Testis (tissue), 3 donors: ENCODE measurements around the gene MAN1A1. TPM values are rescaled to one million over a fixed set of nuclear protein-coding genes. Genes with fewer than 3 reads are reported as not detected.

Source experiments
- DNase-seq: peaks from one replicate; pipeline ENCODE4 v3.0.0-alpha.2; 2019
- H3K27ac ChIP-seq, 2 donors: fragments of 200-600 bp; sonication (generic); one replicate each; pipeline ENCODE4 v1.5.1; 2019
- H3K27me3 ChIP-seq: fragments of 200-600 bp; sonication (generic); one replicate; pipeline ENCODE4 v1.5.1; 2019
- H3K36me3 ChIP-seq: fragments of 200-600 bp; sonication (generic); one replicate; pipeline ENCODE4 v1.5.1; 2017; ENCODE audit warnings: low read depth; ENCODE audit errors: missing control alignments
- H3K4me1 ChIP-seq: fragments of 200-600 bp; sonication (generic); one replicate; pipeline ENCODE4 v1.5.1; 2019
- H3K4me3 ChIP-seq, 2 donors: fragments of 200-600 bp; sonication (generic); one replicate each; pipeline ENCODE4 v1.5.1; 2017 to 2019
- H3K9me3 ChIP-seq: fragments of 200-600 bp; sonication (generic); one replicate; pipeline ENCODE4 v1.5.1; 2017
- CTCF ChIP-seq, 3 experiments: fragments of 450-650 bp in 2 of 3; fragments of 200-600 bp in 1 of 3; sonication (generic) in 1 of 3; IDR thresholded peaks; one replicate each; pipeline ENCODE4 v1.5.1; 2016 to 2019; ENCODE audit warnings: antibody characterized with exemption in 3 of 3, mild to moderate bottlenecking in 2 of 3, moderate library complexity in 1 of 3
- POLR2A ChIP-seq: fragments of 450-650 bp; IDR thresholded peaks from one replicate; pipeline ENCODE4 v1.6.1; 2017; ENCODE audit warnings: antibody characterized with exemption, mild to moderate bottlenecking, moderate library complexity
- WGBS, 2 donors: methylation state at CpG; one replicate each; pipeline ENCODE4 v1.1.5; 2018; 5-methylcytosine and 5-hydroxymethylcytosine counted together
- intact Hi-C: fragments of 100-400 bp; cut with DNase I; formaldehyde crosslinking; loops from one replicate; pipeline ENCODE4 v1.15.1; 2023; ENCODE audit warnings: low total_unique reads
- polyA plus RNA-seq: library from polyadenylated mRNA; stranded (reverse); fragments of 350-450 nt; fragmentation: Illumina TruSeq; extraction: RNeasy Lipid Tissue Mini Kit (QIAGEN cat#74804); gene quantifications from one replicate; pipeline ENCODE4 v1.2.3, GENCODE V29; 2014; ENCODE audit warnings: low read depth, low replicate concordance; ENCODE audit not compliant: insufficient read depth
- total RNA-seq, 2 donors: library from RNA; depleted of rRNA; stranded (reverse); fragments of >200 nt; gene quantifications; one replicate each; pipeline ENCODE4 v1.2.3, GENCODE V29; 2016

The MAN1A1 gene
- total and polyA plus RNA-seq, 3 donors from 2014 or later: 12.8 to 21.1 (median 15.0) TPM

GRCh38 chr6:119334535-119335264 lies 14.9 kb downstream of the MAN1A1 start:
- Histone ChIP-seq H3K4me1 (no peaks in the 10 kb centered on the region), H3K36me3 (no peaks in the 10 kb centered on the region), H3K27me3 (no peaks in the 10 kb centered on the region), H3K4me3 (no peak overlapping the region), H3K27ac (no peak overlapping the region), H3K9me3 (no peaks in the 10 kb centered on the region)
- DNase-seq: no peak
- no peak for TF ChIP-seq CTCF (IDR thresholded peaks at IDR 0.05)
- TF ChIP-seq POLR2A: no peak
- intact Hi-C loops: no loop called here
- WGBS, 2 donors: 29 to 70% methylated on average over 1 of the region's 1 CpG

- Histone ChIP-seq H3K36me3 (no peaks in the 10 kb centered on the region), H3K4me3 (no peak overlapping the region), H3K9me3 (no peaks in the 10 kb centered on the region), H3K4me1 (no peaks in the 10 kb centered on the region), H3K27ac (no peak overlapping the region), H3K27me3 (no peaks in the 10 kb centered on the region)
- no peak for DNase-seq
- WGBS, 2 donors: 82 to 84% methylated on average over 3 of the region's 3 CpGs
- intact Hi-C loops: no loop called here
- no peak for TF ChIP-seq POLR2A
- TF ChIP-seq CTCF (IDR thresholded peaks at IDR 0.05): peak in 1 of 3 experiments; percentile 25
Observed at GRCh38 chr6:119333707-119334295, 15.8 kb downstream of the MAN1A1 start.

GRCh38 chr6:119333063-119333609 lies 16.4 kb downstream of the MAN1A1 start:
- intact Hi-C loops: no loop called here
- no peak for DNase-seq
- Histone ChIP-seq H3K4me3 (no peak overlapping the region), H3K36me3 (no peaks in the 10 kb centered on the region), H3K9me3 (no peaks in the 10 kb centered on the region), H3K27ac (no peak overlapping the region), H3K27me3 (no peaks in the 10 kb centered on the region), H3K4me1 (no peaks in the 10 kb centered on the region)
- WGBS, 2 donors: 86 to 90% methylated on average over 5 of the region's 5 CpGs
- no peak for TF ChIP-seq CTCF (IDR thresholded peaks at IDR 0.05)
- TF ChIP-seq POLR2A: no peak

DNA sequence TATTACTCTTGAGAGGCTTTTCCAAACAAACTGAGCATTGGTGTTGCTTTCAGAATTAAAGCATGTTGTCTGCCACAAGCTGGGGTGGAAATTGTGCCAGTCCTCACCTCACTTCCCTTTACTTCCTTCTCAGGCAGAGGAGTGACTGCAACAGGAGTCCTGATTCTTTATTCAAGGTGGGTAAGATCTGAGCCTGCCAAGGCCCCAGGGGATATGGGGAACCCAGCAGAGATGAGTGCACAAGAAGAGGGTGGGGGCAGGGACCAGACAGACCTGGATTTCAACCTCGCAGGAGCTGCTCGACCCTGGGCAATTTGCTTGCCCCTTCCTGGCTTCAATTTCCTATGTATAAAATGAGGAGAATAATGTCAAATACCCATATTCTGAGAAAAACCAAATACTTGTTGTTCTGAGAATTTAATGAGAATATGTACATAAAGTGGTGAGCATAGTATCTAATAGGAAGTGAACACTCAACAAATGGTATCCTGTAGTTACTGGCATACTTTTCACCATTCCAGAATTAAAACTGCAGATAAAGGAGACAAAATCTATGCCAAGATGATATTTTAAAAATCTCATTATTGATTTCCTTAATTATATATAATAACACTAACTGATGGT lies 17.8 kb downstream of the MAN1A1 start:
- Histone ChIP-seq H3K9me3 (no peaks in the 10 kb centered on the region), H3K36me3 (no peaks in the 10 kb centered on the region), H3K4me3 (no peak overlapping the region), H3K27me3 (no peaks in the 10 kb centered on the region), H3K27ac (no peak overlapping the region), H3K4me1 (no peaks in the 10 kb centered on the region)
- 76 to 86% methylated on average over 2 of the region's 2 CpGs for WGBS, 2 donors
- intact Hi-C loops: no loop called here
- DNase-seq: no peak
- TF ChIP-seq CTCF (IDR thresholded peaks at IDR 0.05) (no peak), POLR2A (no peak)
